Measurements from ENCODE around the gene MMP24. TPM values are rescaled to one million over a fixed set of nuclear protein-coding genes. Genes with fewer than 3 reads are reported as not detected.
"Not testable (repeated sequence)": the region's sequence is repeated elsewhere in the genome, so short reads cannot be mapped to it uniquely, and the experiment has no call there.

Gene MMP24
- total RNA-seq = 0.05 TPM
- 0.11 TPM for polyA plus RNA-seq
- long read RNA-seq, donor 1 = 0 reads
- long read RNA-seq, donor 2, partial matches to known transcripts = 6 of 160 reads
- long read RNA-seq, donor 2, other reads (novel, unspliced or antisense) = 154 of 160 reads
- long read RNA-seq, donor 3 = 0 reads
- long read RNA-seq, donor 4 = 0 reads
- long read RNA-seq, donor 5 = 0 reads
- long read RNA-seq, donor 6 = 0 reads
- long read RNA-seq, donor 7 = 0 reads
- long read RNA-seq, donor 8, partial matches to known transcripts = 8 of 17 reads
- long read RNA-seq, donor 8, other reads (novel, unspliced or antisense) = 9 of 17 reads
- long read RNA-seq, donor 9 = 0 reads
- long read RNA-seq, donor 10, full-length matches to known transcripts = 1 of 28 reads
- long read RNA-seq, donor 10, partial matches to known transcripts = 27 of 28 reads
- long read RNA-seq, donor 10, other reads (novel, unspliced or antisense) = 0 of 28 reads

GRCh38 chr20:35226126-35226883 is at the start of gene MMP24:
TSS of gene MMP24 (plus strand) at chr20:35226690. CDS start at chr20:35226739, 49 bp downstream.
- H3K27me3 ChIP-seq (ENCODE audit: control insufficient read depth in 2 of 2, insufficient read depth in 1 of 2, low read length in 1 of 2) = peaks cover 29 to 55% of the 10 kb centered on the region in 2 donors
- H3K36me3 ChIP-seq (ENCODE audit: control insufficient read depth in 2 of 2, insufficient read depth in 2 of 2, low read length in 1 of 2) = no peaks in the 10 kb centered on the region
- DNase-seq (ENCODE audit: low read depth in 6 of 9, low spot score in 9 of 9) = no peak
- WGBS = 2% methylated on average over 61 of the region's 70 CpGs
- peaks cover 0 to 8% of the 10 kb centered on the region in 2 donors for H3K4me1 ChIP-seq (ENCODE audit: control insufficient read depth in 2 of 2, insufficient read depth in 2 of 2, low read length in 2 of 2)
- peak within 1 kb of the TSS in 1 of 2 donors; percentile 44 for H3K4me3 ChIP-seq (ENCODE audit: low read length in 2 of 2)
- no peak within 1 kb of the TSS for H3K27ac ChIP-seq (ENCODE audit: low read depth in 1 of 2, low read length in 1 of 2)
- no peaks in the 10 kb centered on the region for H3K9me3 ChIP-seq (ENCODE audit: control insufficient read depth in 2 of 2, insufficient read depth in 1 of 2, low read length in 1 of 2)

- H3K27me3 ChIP-seq (ENCODE audit: control insufficient read depth in 2 of 2, insufficient read depth in 1 of 2, low read length in 1 of 2) = no peaks in the 10 kb centered on the region
- H3K36me3 ChIP-seq (ENCODE audit: control insufficient read depth in 2 of 2, insufficient read depth in 2 of 2, low read length in 1 of 2) = no peaks in the 10 kb centered on the region
- DNase-seq (ENCODE audit: low read depth in 6 of 9, low spot score in 9 of 9) = no peak
- 93% methylated on average over 11 of the region's 11 CpGs for WGBS
- H3K4me3 ChIP-seq (ENCODE audit: low read length in 2 of 2) = no peak overlapping the region
- peaks cover 0 to 3% of the 10 kb centered on the region in 2 donors for H3K9me3 ChIP-seq (ENCODE audit: control insufficient read depth in 2 of 2, insufficient read depth in 1 of 2, low read length in 1 of 2)
- H3K4me1 ChIP-seq (ENCODE audit: control insufficient read depth in 2 of 2, insufficient read depth in 2 of 2, low read length in 2 of 2) = no peaks in the 10 kb centered on the region
- no peak overlapping the region for H3K27ac ChIP-seq (ENCODE audit: low read depth in 1 of 2, low read length in 1 of 2)
These were observed 46.9 kb upstream of the MMP24 start for GRCh38 chr20:35179292-35180212.

- no peak overlapping the region for H3K4me3 ChIP-seq (ENCODE audit: low read length in 2 of 2)
- no peaks in the 10 kb centered on the region for H3K36me3 ChIP-seq (ENCODE audit: control insufficient read depth in 2 of 2, insufficient read depth in 2 of 2, low read length in 1 of 2)
- no peak for DNase-seq (ENCODE audit: low read depth in 6 of 9, low spot score in 9 of 9)
- no peaks in the 10 kb centered on the region for H3K9me3 ChIP-seq (ENCODE audit: control insufficient read depth in 2 of 2, insufficient read depth in 1 of 2, low read length in 1 of 2)
- no peaks in the 10 kb centered on the region for H3K4me1 ChIP-seq (ENCODE audit: control insufficient read depth in 2 of 2, insufficient read depth in 2 of 2, low read length in 2 of 2)
- WGBS = 96% methylated on average over 5 of the region's 5 CpGs
- no peak overlapping the region for H3K27ac ChIP-seq (ENCODE audit: low read depth in 1 of 2, low read length in 1 of 2)
- H3K27me3 ChIP-seq (ENCODE audit: control insufficient read depth in 2 of 2, insufficient read depth in 1 of 2, low read length in 1 of 2) = no peaks in the 10 kb centered on the region
These were observed 46.2 kb upstream of the MMP24 start for GRCh38 chr20:35180266-35180665.

- no peak overlapping the region for H3K4me3 ChIP-seq (ENCODE audit: low read length in 2 of 2)
- no peak for DNase-seq (ENCODE audit: low read depth in 6 of 9, low spot score in 9 of 9)
- H3K4me1 ChIP-seq (ENCODE audit: control insufficient read depth in 2 of 2, insufficient read depth in 2 of 2, low read length in 2 of 2) = no peaks in the 10 kb centered on the region
- no peaks in the 10 kb centered on the region for H3K9me3 ChIP-seq (ENCODE audit: control insufficient read depth in 2 of 2, insufficient read depth in 1 of 2, low read length in 1 of 2)
- H3K27me3 ChIP-seq (ENCODE audit: control insufficient read depth in 2 of 2, insufficient read depth in 1 of 2, low read length in 1 of 2) = no peaks in the 10 kb centered on the region
- H3K36me3 ChIP-seq (ENCODE audit: control insufficient read depth in 2 of 2, insufficient read depth in 2 of 2, low read length in 1 of 2) = no peaks in the 10 kb centered on the region
- no peak overlapping the region for H3K27ac ChIP-seq (ENCODE audit: low read depth in 1 of 2, low read length in 1 of 2)
These were observed 44.8 kb upstream of the MMP24 start for GRCh38 chr20:35181731-35182130.

- not testable (repeated sequence) for H3K4me3 ChIP-seq (ENCODE audit: low read length in 2 of 2); H3K27me3 ChIP-seq (ENCODE audit: control insufficient read depth in 2 of 2, insufficient read depth in 1 of 2, low read length in 1 of 2); H3K9me3 ChIP-seq (ENCODE audit: control insufficient read depth in 2 of 2, insufficient read depth in 1 of 2, low read length in 1 of 2); H3K27ac ChIP-seq (ENCODE audit: low read depth in 1 of 2, low read length in 1 of 2); H3K4me1 ChIP-seq (ENCODE audit: control insufficient read depth in 2 of 2, insufficient read depth in 2 of 2, low read length in 2 of 2); H3K36me3 ChIP-seq (ENCODE audit: control insufficient read depth in 2 of 2, insufficient read depth in 2 of 2, low read length in 1 of 2); DNase-seq (ENCODE audit: low read depth in 6 of 9, low spot score in 9 of 9)
- 94% methylated on average over 10 of the region's 10 CpGs for WGBS
These were observed 39.7 kb upstream of the MMP24 start for GRCh38 chr20:35186691-35187289.

GRCh38 chr20:35187584-35188190 is 38.8 kb upstream of the MMP24 start:
- Histone ChIP-seq H3K9me3 (ENCODE audit: control insufficient read depth in 2 of 2, insufficient read depth in 1 of 2, low read length in 1 of 2) (no peaks in the 10 kb centered on the region), H3K27me3 (ENCODE audit: control insufficient read depth in 2 of 2, insufficient read depth in 1 of 2, low read length in 1 of 2) (no peaks in the 10 kb centered on the region), H3K4me3 (ENCODE audit: low read length in 2 of 2) (no peak overlapping the region), H3K36me3 (ENCODE audit: control insufficient read depth in 2 of 2, insufficient read depth in 2 of 2, low read length in 1 of 2) (no peaks in the 10 kb centered on the region), H3K27ac (ENCODE audit: low read depth in 1 of 2, low read length in 1 of 2) (no peak overlapping the region), H3K4me1 (ENCODE audit: control insufficient read depth in 2 of 2, insufficient read depth in 2 of 2, low read length in 2 of 2) (no peaks in the 10 kb centered on the region)
- 93% methylated on average over 5 of the region's 5 CpGs for WGBS
- DNase-seq (ENCODE audit: low read depth in 6 of 9, low spot score in 9 of 9) = no peak

GRCh38 chr20:35189223-35189622 is 37.3 kb upstream of the MMP24 start:
- not testable (repeated sequence) for H3K4me3 ChIP-seq (ENCODE audit: low read length in 2 of 2); H3K27ac ChIP-seq (ENCODE audit: low read depth in 1 of 2, low read length in 1 of 2); DNase-seq (ENCODE audit: low read depth in 6 of 9, low spot score in 9 of 9); H3K27me3 ChIP-seq (ENCODE audit: control insufficient read depth in 2 of 2, insufficient read depth in 1 of 2, low read length in 1 of 2); H3K9me3 ChIP-seq (ENCODE audit: control insufficient read depth in 2 of 2, insufficient read depth in 1 of 2, low read length in 1 of 2); H3K4me1 ChIP-seq (ENCODE audit: control insufficient read depth in 2 of 2, insufficient read depth in 2 of 2, low read length in 2 of 2); H3K36me3 ChIP-seq (ENCODE audit: control insufficient read depth in 2 of 2, insufficient read depth in 2 of 2, low read length in 1 of 2)
- 96% methylated on average over 8 of the region's 8 CpGs for WGBS

- WGBS = 99% methylated on average over 6 of the region's 6 CpGs
- DNase-seq (ENCODE audit: low read depth in 6 of 9, low spot score in 9 of 9) = no peak
- Histone ChIP-seq H3K4me1 (ENCODE audit: control insufficient read depth in 2 of 2, insufficient read depth in 2 of 2, low read length in 2 of 2) (no peaks in the 10 kb centered on the region), H3K4me3 (ENCODE audit: low read length in 2 of 2) (no peak overlapping the region), H3K27me3 (ENCODE audit: control insufficient read depth in 2 of 2, insufficient read depth in 1 of 2, low read length in 1 of 2) (no peaks in the 10 kb centered on the region), H3K9me3 (ENCODE audit: control insufficient read depth in 2 of 2, insufficient read depth in 1 of 2, low read length in 1 of 2) (peaks cover 0 to 1% of the 10 kb centered on the region in 2 donors), H3K36me3 (ENCODE audit: control insufficient read depth in 2 of 2, insufficient read depth in 2 of 2, low read length in 1 of 2) (no peaks in the 10 kb centered on the region), H3K27ac (ENCODE audit: low read depth in 1 of 2, low read length in 1 of 2) (no peak overlapping the region)
These were observed 35.9 kb upstream of the MMP24 start for GRCh38 chr20:35190556-35190955.
